ENCODE measurements around the gene SLAMF9. TPM values are rescaled to one million over a fixed set of nuclear protein-coding genes. Genes with fewer than 3 reads are reported as not detected.

SLAMF9 gene
- total RNA-seq, 4 donors from 2014 or later, result 0.66 to 16.5 (median 3.6) TPM; not detected in 1

DNA sequence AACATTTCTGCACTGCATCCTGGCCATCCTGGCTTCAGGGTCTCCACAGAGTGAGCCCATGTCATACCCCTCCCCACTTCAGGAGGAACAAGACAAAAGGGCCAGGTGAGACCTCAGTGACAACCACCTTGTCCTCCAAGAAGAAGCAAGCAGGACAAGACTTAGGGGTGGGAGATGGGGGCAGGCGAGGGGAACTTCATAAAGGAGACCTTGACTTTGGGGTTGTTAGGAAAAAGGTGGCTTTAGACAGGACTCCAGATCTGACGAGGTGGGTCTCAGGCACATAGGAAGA, 24.0 kb upstream of the SLAMF9 start:
- TF ChIP-seq, protein P1, sequence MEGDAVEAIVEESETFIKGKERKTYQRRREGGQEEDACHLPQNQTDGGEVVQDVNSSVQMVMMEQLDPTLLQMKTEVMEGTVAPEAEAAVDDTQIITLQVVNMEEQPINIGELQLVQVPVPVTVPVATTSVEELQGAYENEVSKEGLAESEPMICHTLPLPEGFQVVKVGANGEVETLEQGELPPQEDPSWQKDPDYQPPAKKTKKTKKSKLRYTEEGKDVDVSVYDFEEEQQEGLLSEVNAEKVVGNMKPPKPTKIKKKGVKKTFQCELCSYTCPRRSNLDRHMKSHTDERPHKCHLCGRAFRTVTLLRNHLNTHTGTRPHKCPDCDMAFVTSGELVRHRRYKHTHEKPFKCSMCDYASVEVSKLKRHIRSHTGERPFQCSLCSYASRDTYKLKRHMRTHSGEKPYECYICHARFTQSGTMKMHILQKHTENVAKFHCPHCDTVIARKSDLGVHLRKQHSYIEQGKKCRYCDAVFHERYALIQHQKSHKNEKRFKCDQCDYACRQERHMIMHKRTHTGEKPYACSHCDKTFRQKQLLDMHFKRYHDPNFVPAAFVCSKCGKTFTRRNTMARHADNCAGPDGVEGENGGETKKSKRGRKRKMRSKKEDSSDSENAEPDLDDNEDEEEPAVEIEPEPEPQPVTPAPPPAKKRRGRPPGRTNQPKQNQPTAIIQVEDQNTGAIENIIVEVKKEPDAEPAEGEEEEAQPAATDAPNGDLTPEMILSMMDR (IDR thresholded peaks at IDR 0.05; ENCODE audit: low read depth), result no peak

DNA sequence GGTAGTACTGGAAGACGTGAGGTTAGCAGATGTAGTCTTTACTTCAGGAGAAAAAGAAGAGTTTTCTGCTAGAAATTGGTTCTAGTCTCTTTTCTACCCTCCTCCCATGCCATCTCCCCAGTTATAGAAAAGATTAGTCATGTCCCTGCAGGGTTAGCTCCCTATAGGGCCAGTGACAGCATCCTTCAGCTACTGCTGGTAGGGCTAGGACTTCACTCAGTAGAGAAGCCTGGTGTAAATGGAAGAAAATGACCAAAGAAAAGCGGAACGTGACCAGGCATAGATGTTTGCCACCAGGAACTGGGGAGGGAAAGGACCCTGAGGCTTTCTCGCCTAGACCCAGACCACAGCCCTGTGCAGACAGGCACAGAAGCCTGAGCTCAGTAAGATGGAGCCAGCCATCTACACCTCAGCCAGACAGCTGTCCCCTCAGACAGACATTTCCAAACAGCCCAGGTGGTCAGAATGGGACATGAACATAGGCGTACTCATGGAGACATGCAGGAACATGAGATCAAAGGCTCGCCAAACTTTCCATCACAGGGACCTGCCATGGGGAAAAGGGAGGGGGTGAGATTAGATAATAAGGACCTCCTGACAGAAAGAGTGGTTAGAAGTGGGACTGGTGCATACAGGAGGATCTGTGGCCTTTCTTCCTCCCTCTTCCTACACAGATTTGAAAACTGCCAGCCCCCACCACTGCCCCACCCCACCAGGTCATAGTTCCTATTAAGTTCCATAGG, 23.5 kb upstream of the SLAMF9 start:
- TF ChIP-seq, protein P1 (IDR thresholded peaks at IDR 0.05; ENCODE audit: low read depth), result no peak

DNA sequence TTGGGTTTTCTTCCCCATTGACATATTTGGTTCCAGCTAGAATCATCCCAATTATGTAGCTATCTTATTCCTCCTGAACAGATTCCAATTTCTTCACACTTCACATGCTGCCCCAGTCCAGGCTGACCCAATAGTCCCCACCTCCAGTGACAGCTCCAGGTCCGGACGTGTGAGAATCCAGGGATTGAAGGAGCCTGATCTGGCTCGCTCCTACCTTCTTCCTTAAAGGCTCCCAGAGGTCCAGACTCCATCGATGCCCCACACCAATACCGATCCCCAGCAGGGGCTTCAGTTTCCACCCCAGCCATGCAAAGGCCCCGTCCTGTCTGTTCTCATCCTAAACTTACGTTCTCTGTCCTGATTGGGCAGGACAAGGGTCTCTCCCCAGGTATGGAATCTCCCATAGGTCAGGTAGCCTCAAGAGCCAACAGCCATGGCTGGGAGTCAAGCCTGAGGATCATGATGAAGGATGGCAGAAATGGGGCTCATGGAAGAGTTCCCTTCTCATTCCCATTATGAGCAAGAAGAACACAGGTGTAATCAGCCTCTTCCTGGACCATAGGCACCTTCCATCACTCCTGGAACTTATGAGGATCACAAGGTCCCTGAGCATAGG, 20.4 kb upstream of the SLAMF9 start:
- TF ChIP-seq, protein P1 (IDR thresholded peaks at IDR 0.05; ENCODE audit: low read depth), result no peak

DNA sequence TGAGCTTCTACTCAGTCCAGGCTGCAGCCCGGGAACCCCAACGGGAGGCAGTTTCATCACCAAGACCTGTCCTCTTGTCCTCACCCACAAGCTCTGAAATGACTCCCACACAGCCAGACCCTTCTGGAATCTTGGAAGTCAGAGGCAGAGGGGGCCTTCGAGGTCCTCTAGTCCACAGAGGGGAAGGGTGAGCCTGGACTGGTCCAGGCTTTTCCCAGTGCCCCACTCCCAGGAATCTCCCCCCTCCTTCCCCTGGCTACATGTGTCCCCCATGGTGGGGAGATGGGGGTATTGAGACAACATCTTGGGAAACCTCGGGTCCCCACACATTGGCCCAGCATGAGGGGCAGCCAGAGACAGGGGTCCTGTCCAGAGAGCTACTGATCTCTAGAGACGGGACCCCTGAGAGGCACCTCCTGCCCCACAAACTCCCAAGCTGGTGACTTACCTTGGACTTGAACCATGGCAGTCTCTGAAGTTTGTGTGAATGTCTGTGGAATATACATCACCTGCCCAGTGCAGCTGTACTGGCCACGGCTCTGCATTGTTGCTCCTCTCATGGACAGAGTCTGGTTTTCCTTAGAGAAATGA, 19.4 kb upstream of the SLAMF9 start:
- TF ChIP-seq, protein P1 (IDR thresholded peaks at IDR 0.05; ENCODE audit: low read depth), result no peak

DNA sequence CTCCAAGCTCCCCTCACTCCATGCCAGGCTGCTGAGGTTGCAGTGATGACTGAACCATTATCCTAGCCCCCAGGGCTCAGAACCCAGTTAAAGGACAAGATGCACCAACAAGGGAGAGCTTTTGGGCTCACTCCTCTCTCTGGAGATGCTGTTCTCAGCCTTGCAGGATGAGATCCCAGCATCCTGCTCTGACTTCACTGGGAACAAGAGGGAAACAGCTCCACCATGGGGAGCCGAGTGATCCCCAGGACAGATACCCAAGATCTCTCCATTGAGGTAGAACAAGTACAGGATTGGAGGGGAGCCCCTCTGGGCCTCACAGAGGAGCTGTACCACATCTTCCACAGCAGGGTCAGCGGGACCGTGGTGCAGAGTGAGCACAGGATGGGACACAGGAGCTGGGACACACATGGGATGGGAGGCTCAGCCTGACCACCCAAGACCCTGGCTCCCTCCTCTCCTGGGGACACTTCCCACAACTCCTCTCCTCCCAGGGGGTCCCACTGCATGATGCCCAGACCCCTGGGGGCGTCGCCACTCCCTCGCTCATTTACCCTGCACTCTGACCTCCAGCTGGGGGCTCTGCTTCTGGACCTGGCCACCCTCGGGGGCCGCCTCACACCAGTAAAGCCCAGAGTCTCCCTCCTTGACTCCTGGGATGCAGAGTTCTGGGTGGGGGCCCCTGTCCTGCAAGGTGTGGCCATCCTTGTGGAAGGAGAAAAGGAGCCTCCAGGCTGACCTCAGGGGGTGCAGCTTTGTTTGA, 18.6 kb upstream of the SLAMF9 start:
- TF ChIP-seq, protein P1 (IDR thresholded peaks at IDR 0.05; ENCODE audit: low read depth), result no peak

DNA sequence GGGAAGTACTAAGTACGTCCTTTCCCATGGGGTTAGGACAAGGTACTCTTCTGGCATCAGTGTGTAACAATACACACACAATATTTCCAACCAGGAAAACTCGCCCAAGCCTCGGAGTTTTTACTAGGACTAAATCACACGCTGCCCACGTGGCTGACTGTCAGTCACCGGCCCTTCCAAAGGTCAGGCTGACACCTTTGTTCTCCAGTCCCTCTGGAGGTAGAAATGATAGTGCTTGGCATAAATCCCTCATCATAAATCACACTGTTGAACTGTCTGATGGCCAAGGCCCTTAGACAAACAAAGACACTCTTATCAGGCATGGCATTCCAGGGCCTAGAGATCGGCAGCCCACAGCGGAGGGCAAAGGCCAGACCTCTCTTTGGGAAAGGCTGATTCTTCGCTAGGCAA, 16.9 kb upstream of the SLAMF9 start:
- TF ChIP-seq, protein P1 (IDR thresholded peaks at IDR 0.05; ENCODE audit: low read depth), result no peak

DNA sequence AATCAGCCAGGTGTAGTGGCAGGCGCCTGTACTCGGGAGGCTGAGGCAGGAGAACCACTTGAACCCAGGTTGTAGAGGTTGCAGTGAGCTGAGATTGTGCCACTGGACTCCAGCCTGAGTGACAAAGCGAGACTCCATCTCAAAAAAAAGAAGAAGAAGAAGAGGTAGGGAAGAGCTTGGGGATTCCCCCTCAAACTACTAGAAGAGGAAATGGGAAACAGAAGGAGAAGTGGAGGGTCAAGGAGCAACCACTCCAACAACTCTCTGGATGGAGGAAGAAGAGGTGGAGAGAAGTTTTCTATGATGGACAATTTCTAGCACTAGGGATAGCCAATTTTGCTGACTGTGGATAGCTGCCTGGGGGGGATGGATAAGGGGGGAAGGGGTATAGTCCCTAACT, 14.9 kb upstream of the SLAMF9 start:
- TF ChIP-seq, protein P1 (IDR thresholded peaks at IDR 0.05; ENCODE audit: low read depth), result no peak
